HG03520 (cell line): Measurements from ENCODE around the gene TBC1D22A.
"Not testable (repeated sequence)": the region's sequence is repeated elsewhere in the genome, so short reads cannot be mapped to it uniquely, and the experiment has no call there.

Experiments
- ATAC-seq: cut with Tn5 transposase; IDR thresholded peaks from one replicate; pipeline ENCODE4 v1.9.1; 2021; ENCODE audit warnings: mild to moderate bottlenecking, moderate library complexity; ENCODE audit not compliant: unreplicated experiment

TBC1D22A gene

GRCh38 chr22:47110817-47111443, 348.5 kb downstream of the TBC1D22A start:
- ATAC-seq = no peak

- ATAC-seq = no peak
Measured at GRCh38 chr22:47111626-47112581, 349.5 kb downstream of the TBC1D22A start.

GRCh38 chr22:47112582-47112965, 350.1 kb downstream of the TBC1D22A start:
- ATAC-seq = no peak

- no peak for ATAC-seq
Measured at GRCh38 chr22:47112994-47113852, 350.8 kb downstream of the TBC1D22A start.

- no peak for ATAC-seq
Measured at GRCh38 chr22:47113853-47114415, 351.5 kb downstream of the TBC1D22A start.

GRCh38 chr22:47114813-47115517, 352.5 kb downstream of the TBC1D22A start:
- no peak for ATAC-seq

GRCh38 chr22:47115518-47115890, 353.1 kb downstream of the TBC1D22A start:
- ATAC-seq = no peak

GRCh38 chr22:47115921-47116320, 353.5 kb downstream of the TBC1D22A start:
- ATAC-seq = no peak

GRCh38 chr22:47116426-47117341, 354.2 kb downstream of the TBC1D22A start:
- no peak for ATAC-seq

- not testable (repeated sequence) for ATAC-seq
Measured at GRCh38 chr22:47117442-47117841, 355.0 kb downstream of the TBC1D22A start.

- no peak for ATAC-seq
Measured at GRCh38 chr22:47119181-47119580, 356.7 kb downstream of the TBC1D22A start.

GRCh38 chr22:47120399-47120798, 357.9 kb downstream of the TBC1D22A start:
- no peak for ATAC-seq

GRCh38 chr22:47121791-47122190, 359.3 kb downstream of the TBC1D22A start:
- ATAC-seq = no peak

GRCh38 chr22:47122441-47123000, 360.1 kb downstream of the TBC1D22A start:
- no peak for ATAC-seq

GRCh38 chr22:47123006-47123826, 360.8 kb downstream of the TBC1D22A start:
- ATAC-seq = no peak

- ATAC-seq = no peak
Measured at GRCh38 chr22:47123827-47124442, 361.5 kb downstream of the TBC1D22A start.

- no peak for ATAC-seq
Measured at GRCh38 chr22:47124451-47124881, 362.0 kb downstream of the TBC1D22A start.

- no peak for ATAC-seq
Measured at GRCh38 chr22:47124961-47125360, 362.5 kb downstream of the TBC1D22A start.
